Omental fat pad (tissue), 4 donors: ENCODE data around the gene LIPT1. TPM values are rescaled to one million over a fixed set of nuclear protein-coding genes. Genes with fewer than 3 reads are reported as not detected.

Source experiments
- ATAC-seq: fragments of 150-250 bp; one replicate; pipeline ENCODE4 v1.9.1; 2016; ENCODE audit warnings: mild to moderate bottlenecking, moderate library complexity; ENCODE audit not compliant: low FRiP score
- DNase-seq: peaks from one replicate; pipeline ENCODE4 v3.0.0-alpha.2; 2019; ENCODE audit warnings: low spot score
- CTCF ChIP-seq, 3 donors: fragments of 450-650 bp; IDR thresholded peaks; one replicate each; pipeline ENCODE4 v1.5.1; 2016 to 2017; ENCODE audit warnings: antibody characterized with exemption in 3 of 3, mild to moderate bottlenecking in 3 of 3, moderate library complexity in 2 of 3
- small RNA-seq: library from RNA; depleted of rRNA; stranded (forward); fragments of <200 nt; gene quantifications from one replicate; pipeline ENCODE3, GENCODE V24; 2016
- total RNA-seq, 4 donors: library from RNA; depleted of rRNA; stranded (reverse); fragments of >200 nt; gene quantifications; one replicate each; pipeline ENCODE4 v1.1.0, GENCODE V29; 2016

LIPT1 gene
- total RNA-seq, 4 donors from 2014 or later: 3.4 to 13.4 (median 7.0) TPM

- no peak for ATAC-seq
- TF ChIP-seq CTCF (IDR thresholded peaks at IDR 0.05): no peak
Measured at GRCh38 chr2:99198103-99198841, 43.5 kb downstream of the LIPT1 start.

GRCh38 chr2:99200076-99200800 is 45.5 kb downstream of the LIPT1 start:
- DNase-seq (no peak), ATAC-seq (no peak)
- TF ChIP-seq CTCF (IDR thresholded peaks at IDR 0.05): no peak

More at GRCh38 chr2:99198103-99198841, 43.5 kb downstream of the LIPT1 start:
- DNase-seq: no peak

GRCh38 chr2:99201959-99202678 is 47.4 kb downstream of the LIPT1 start:
- ATAC-seq (no peak), DNase-seq (no peak)
- TF ChIP-seq CTCF (IDR thresholded peaks at IDR 0.05): no peak

GRCh38 chr2:99205491-99205890 is 50.7 kb downstream of the LIPT1 start:
- TF ChIP-seq CTCF (IDR thresholded peaks at IDR 0.05): no peak
- no peak for DNase-seq
- ATAC-seq: no peak

Small RNA genes lying within 50 kb of the gene (small RNA-seq; reads per million reads assigned to genes)
- gene AC092587.1: not detected

Other genes starting within 250 kb of the LIPT1 start
- 10 to 100 TPM in 1 of 4 donors, 1 to 10 TPM in 3; 5.7 to 11.8 (median 9.5) TPM for gene CRACDL, start 218.7 kb upstream of the LIPT1 start, total RNA-seq
- 1 to 10 TPM in 1 of 4 donors, under 1 TPM in 2, not detected in 1; 0.69 to 1.3 (median 0.95) TPM for gene C2orf15, start 13.3 kb upstream of the LIPT1 start, total RNA-seq
- 10 to 100 TPM in 2 of 4 donors, 1 to 10 TPM in 2; 4.7 to 19.5 (median 8.5) TPM for gene TSGA10, start within 50 bp of the LIPT1 start, total RNA-seq
- 10 to 100 TPM; 15.3 to 38.3 (median 24.1) TPM for gene MITD1, start 26.1 kb downstream of the LIPT1 start, total RNA-seq
- 10 to 100 TPM; 18.4 to 22.6 (median 21.2) TPM for gene MRPL30, start 26.2 kb downstream of the LIPT1 start, total RNA-seq
- not detected for gene LYG2, start 100.7 kb downstream of the LIPT1 start, total RNA-seq
- 1 to 10 TPM in 3 of 4 donors, not detected in 1; 1.0 to 1.1 (median 1.1) TPM for gene LYG1, start 146.2 kb downstream of the LIPT1 start, total RNA-seq
- gene TXNDC9, start 181.4 kb downstream of the LIPT1 start, total RNA-seq: 10 to 100 TPM; 27.6 to 46.5 (median 35.4) TPM
- gene EIF5B, start 182.4 kb downstream of the LIPT1 start, total RNA-seq: 10 to 100 TPM; 30.1 to 78.1 (median 36.4) TPM